Pulmonary artery endothelial cell (primary cell): ENCODE measurements around the gene PPP1R13L. TPM values are rescaled to one million over a fixed set of nuclear protein-coding genes. Genes with fewer than 3 reads are reported as not detected.

ENCODE experiments used
- DNase-seq: peaks from one replicate; pipeline ENCODE4 v3.0.0-alpha.2; 2011; ENCODE audit warnings: low read depth, low spot score
- total RNA-seq: library from RNA; depleted of rRNA; stranded (reverse); fragments of >200 nt; gene quantifications from 2 replicates; pipeline ENCODE4 v1.2.3, GENCODE V29; 2014

The PPP1R13L gene
- total RNA-seq, 1 donor from 2014 or later, result 8.2 TPM

GRCh38 chr19:45368737-45369340 is 36.0 kb downstream of the PPP1R13L start:
- no peak for DNase-seq

GRCh38 chr19:45368127-45368526 is 36.7 kb downstream of the PPP1R13L start:
- no peak for DNase-seq

- DNase-seq, result no peak
Observed at GRCh38 chr19:45364696-45365095, 40.2 kb downstream of the PPP1R13L start.

GRCh38 chr19:45363861-45364459 is 40.9 kb downstream of the PPP1R13L start:
- no peak for DNase-seq

GRCh38 chr19:45362291-45362690 is 42.6 kb downstream of the PPP1R13L start:
- DNase-seq, result no peak

- DNase-seq, result no peak
Observed at GRCh38 chr19:45361608-45362007, 43.3 kb downstream of the PPP1R13L start.

GRCh38 chr19:45358213-45358792 is 46.6 kb downstream of the PPP1R13L start:
- no peak for DNase-seq

- DNase-seq, result no peak
Observed at GRCh38 chr19:45357445-45357783, 47.5 kb downstream of the PPP1R13L start.

GRCh38 chr19:45356760-45357444 is 48.0 kb downstream of the PPP1R13L start:
- no peak for DNase-seq

GRCh38 chr19:45355910-45356309 is 49.0 kb downstream of the PPP1R13L start:
- no peak for DNase-seq

- DNase-seq, result no peak
Observed at GRCh38 chr19:45355402-45355801, 49.5 kb downstream of the PPP1R13L start.

- DNase-seq, result no peak
Observed at GRCh38 chr19:45354241-45354842, 50.5 kb downstream of the PPP1R13L start.

- DNase-seq, result no peak
Observed at GRCh38 chr19:45352914-45353796, 51.7 kb downstream of the PPP1R13L start.

- no peak for DNase-seq
Observed at GRCh38 chr19:45352471-45352870, 52.4 kb downstream of the PPP1R13L start.

- no peak for DNase-seq
Observed at GRCh38 chr19:45352062-45352461, 52.8 kb downstream of the PPP1R13L start.

GRCh38 chr19:45351401-45351952 is 53.4 kb downstream of the PPP1R13L start:
- no peak for DNase-seq

GRCh38 chr19:45350477-45351058 is 54.3 kb downstream of the PPP1R13L start:
- no peak for DNase-seq

GRCh38 chr19:45349430-45349941 is 55.4 kb downstream of the PPP1R13L start:
- no peak for DNase-seq

- DNase-seq, result no peak
Observed at GRCh38 chr19:45349126-45349415, 55.8 kb downstream of the PPP1R13L start.

- no peak for DNase-seq
Observed at GRCh38 chr19:45348367-45349125, 56.3 kb downstream of the PPP1R13L start.
